Mesendoderm (in vitro differentiated cells): ENCODE results near the gene PRR23B.

Source experiments
- DNase-seq: peaks from one replicate; pipeline ENCODE4 v3.0.0; 2013
- H2AK5ac ChIP-seq: 2 replicates; pipeline ENCODE4 v1.6.1; 2013; ENCODE audit warnings: low read length, inconsistent platforms
- H2BK120ac ChIP-seq: 2 replicates; pipeline ENCODE4 v1.6.1; 2013; ENCODE audit warnings: low read depth, mild to moderate bottlenecking, low read length, moderate library complexity, mixed read lengths
- H2BK15ac ChIP-seq: replicated peaks from 2 replicates; pipeline ENCODE4 v1.6.1; 2013; ENCODE audit warnings: low read depth, mild to moderate bottlenecking, moderate library complexity
- H2BK5ac ChIP-seq: 2 replicates; pipeline ENCODE4 v1.6.1; 2013; ENCODE audit warnings: low read length, inconsistent platforms
- H3K18ac ChIP-seq: 2 replicates; pipeline ENCODE4 v1.6.1; 2013; ENCODE audit warnings: mild to moderate bottlenecking, low read length, mixed read lengths
- H3K23ac ChIP-seq: one replicate; pipeline ENCODE4 v1.6.1; 2013; ENCODE audit warnings: low read length
- H3K27ac ChIP-seq: 2 replicates; pipeline ENCODE4 v1.5.1; 2013; ENCODE audit warnings: low read depth, mild to moderate bottlenecking, inconsistent platforms, low read length, moderate library complexity
- H3K27me3 ChIP-seq: 2 replicates; pipeline ENCODE4 v1.6.1; 2013; ENCODE audit warnings: low read length, control low read depth, mild to moderate bottlenecking, inconsistent platforms; ENCODE audit not compliant: insufficient read depth, poor library complexity
- H3K36me3 ChIP-seq: 2 replicates; pipeline ENCODE4 v1.6.1; 2013; ENCODE audit warnings: low read length, inconsistent platforms; ENCODE audit not compliant: control insufficient read depth, insufficient read depth
- H3K4ac ChIP-seq: one replicate; pipeline ENCODE4 v1.6.1; 2013; ENCODE audit warnings: low read depth, mild to moderate bottlenecking, low read length, moderate library complexity
- H3K4me1 ChIP-seq: 2 replicates; pipeline ENCODE4 v1.6.1; 2013; ENCODE audit warnings: low read depth, low read length, inconsistent platforms; ENCODE audit not compliant: control insufficient read depth
- H3K4me2 ChIP-seq: 2 replicates; pipeline ENCODE4 v1.6.1; 2013; ENCODE audit warnings: low read length
- H3K4me3 ChIP-seq: 2 replicates; pipeline ENCODE4 v1.5.1; 2013; ENCODE audit warnings: mild to moderate bottlenecking, low read length
- H3K56ac ChIP-seq: one replicate; pipeline ENCODE4 v1.6.1; 2013; ENCODE audit warnings: low read length
- H3K79me1 ChIP-seq: 2 replicates; pipeline ENCODE4 v1.6.1; 2013; ENCODE audit warnings: low read length, inconsistent platforms
- H3K79me2 ChIP-seq: 2 replicates; pipeline ENCODE4 v1.6.1; 2013; ENCODE audit warnings: mild to moderate bottlenecking, low read length; ENCODE audit not compliant: control insufficient read depth, insufficient read depth
- H3K9ac ChIP-seq: 2 replicates; pipeline ENCODE4 v1.6.1; 2013; ENCODE audit warnings: low read length, inconsistent platforms
- H4K5ac ChIP-seq: one replicate; pipeline ENCODE4 v1.6.1; 2013; ENCODE audit warnings: low read length
- H4K8ac ChIP-seq: one replicate; pipeline ENCODE4 v1.6.1; 2013; ENCODE audit warnings: low read depth, mild to moderate bottlenecking, control low read depth, low read length, moderate library complexity
- WGBS: extraction: QIAGEN DNeasy Blood & Tissue Kit; methylation state at CpG from one replicate; pipeline ENCODE4 v1.1.7; 2013; ENCODE audit warnings: low lambda C conversion rate, missing lambda C conversion rate; ENCODE audit not compliant: insufficient coverage; ENCODE audit errors: extremely low coverage; 5-methylcytosine and 5-hydroxymethylcytosine counted together

PRR23B gene

GRCh38 chr3:138985932-138986331, 34.8 kb downstream of the PRR23B start:
- no peaks in the 10 kb centered on the region for H3K4me1 ChIP-seq
- H3K27me3 ChIP-seq = no peaks in the 10 kb centered on the region
- H2AK5ac ChIP-seq = no peak overlapping the region
- no peak overlapping the region for H3K56ac ChIP-seq
- H4K5ac ChIP-seq = no peak overlapping the region
- no peaks in the 10 kb centered on the region for H3K36me3 ChIP-seq
- H3K27ac ChIP-seq = no peak overlapping the region
- no peak overlapping the region for H2BK15ac ChIP-seq
- no peak overlapping the region for H2BK120ac ChIP-seq
- H3K4ac ChIP-seq = no peak overlapping the region
- no peak overlapping the region for H2BK5ac ChIP-seq
- H4K8ac ChIP-seq = no peak overlapping the region
- H3K18ac ChIP-seq = no peak overlapping the region
- H3K79me2 ChIP-seq = no peaks in the 10 kb centered on the region
- H3K4me2 ChIP-seq = no peak overlapping the region
- no peak overlapping the region for H3K9ac ChIP-seq
- H3K23ac ChIP-seq = no peak overlapping the region
- DNase-seq = no peak
- H3K4me3 ChIP-seq = no peak overlapping the region
- H3K79me1 ChIP-seq = no peaks in the 10 kb centered on the region
- WGBS = no CpG with 5 or more reads among the region's 4 CpGs

- no peak overlapping the region for H3K23ac ChIP-seq
- no peak overlapping the region for H4K8ac ChIP-seq
- H3K9ac ChIP-seq = no peak overlapping the region
- no peak overlapping the region for H4K5ac ChIP-seq
- no peak overlapping the region for H3K18ac ChIP-seq
- no peak overlapping the region for H3K27ac ChIP-seq
- H2BK5ac ChIP-seq = no peak overlapping the region
- no peaks in the 10 kb centered on the region for H3K27me3 ChIP-seq
- H3K4ac ChIP-seq = no peak overlapping the region
- H3K79me2 ChIP-seq = no peaks in the 10 kb centered on the region
- no peak overlapping the region for H3K4me3 ChIP-seq
- H2BK120ac ChIP-seq = no peak overlapping the region
- H3K4me1 ChIP-seq = no peaks in the 10 kb centered on the region
- no peaks in the 10 kb centered on the region for H3K79me1 ChIP-seq
- H3K56ac ChIP-seq = no peak overlapping the region
- no CpG with 5 or more reads among the region's 3 CpGs for WGBS
- H2BK15ac ChIP-seq = no peak overlapping the region
- DNase-seq = peak; percentile 3
- H3K4me2 ChIP-seq = no peak overlapping the region
- H3K36me3 ChIP-seq = no peaks in the 10 kb centered on the region
- H2AK5ac ChIP-seq = no peak overlapping the region
Observed at GRCh38 chr3:138984816-138985215, 35.9 kb downstream of the PRR23B start.

- no peaks in the 10 kb centered on the region for H3K27me3 ChIP-seq
- H3K56ac ChIP-seq = no peak overlapping the region
- no peak overlapping the region for H3K4me3 ChIP-seq
- no peak overlapping the region for H3K4ac ChIP-seq
- no peak overlapping the region for H3K27ac ChIP-seq
- H4K5ac ChIP-seq = no peak overlapping the region
- H2BK120ac ChIP-seq = no peak overlapping the region
- H3K9ac ChIP-seq = no peak overlapping the region
- H2AK5ac ChIP-seq = no peak overlapping the region
- H3K79me1 ChIP-seq = no peaks in the 10 kb centered on the region
- no peak for DNase-seq
- no peak overlapping the region for H3K4me2 ChIP-seq
- no peak overlapping the region for H2BK15ac ChIP-seq
- no peaks in the 10 kb centered on the region for H3K36me3 ChIP-seq
- H3K79me2 ChIP-seq = no peaks in the 10 kb centered on the region
- H3K18ac ChIP-seq = no peak overlapping the region
- H3K4me1 ChIP-seq = no peaks in the 10 kb centered on the region
- H4K8ac ChIP-seq = no peak overlapping the region
- H2BK5ac ChIP-seq = no peak overlapping the region
- H3K23ac ChIP-seq = no peak overlapping the region
Observed at GRCh38 chr3:138976047-138976446, 44.7 kb downstream of the PRR23B start.

- Histone ChIP-seq H3K4me3 (no peak overlapping the region), H2BK5ac (no peak overlapping the region), H2BK15ac (no peak overlapping the region), H4K8ac (no peak overlapping the region), H3K4ac (no peak overlapping the region), H4K5ac (no peak overlapping the region), H3K79me1 (no peaks in the 10 kb centered on the region), H2AK5ac (no peak overlapping the region), H3K27ac (no peak overlapping the region), H3K18ac (no peak overlapping the region), H3K56ac (no peak overlapping the region), H3K27me3 (no peaks in the 10 kb centered on the region), H3K79me2 (no peaks in the 10 kb centered on the region), H3K23ac (no peak overlapping the region), H3K36me3 (no peaks in the 10 kb centered on the region), H3K4me1 (no peaks in the 10 kb centered on the region), H3K9ac (no peak overlapping the region), H3K4me2 (no peak overlapping the region), H2BK120ac (no peak overlapping the region)
- DNase-seq = no peak
- WGBS = no CpG with 5 or more reads among the region's 8 CpGs
Observed at GRCh38 chr3:138975351-138975750, 45.4 kb downstream of the PRR23B start.

- WGBS = no CpG with 5 or more reads among the region's 5 CpGs
- H2AK5ac ChIP-seq = no peak overlapping the region
Observed at GRCh38 chr3:138974462-138974861, 46.3 kb downstream of the PRR23B start.

GRCh38 chr3:138972941-138973340, 47.8 kb downstream of the PRR23B start:
- Histone ChIP-seq H4K8ac (no peak overlapping the region), H3K4me2 (no peak overlapping the region), H3K56ac (no peak overlapping the region), H4K5ac (no peak overlapping the region), H2BK120ac (no peak overlapping the region), H3K4ac (no peak overlapping the region), H3K4me1 (no peaks in the 10 kb centered on the region), H3K27ac (no peak overlapping the region), H2BK15ac (no peak overlapping the region), H3K79me2 (no peaks in the 10 kb centered on the region), H3K4me3 (no peak overlapping the region), H2AK5ac (no peak overlapping the region), H3K23ac (no peak overlapping the region), H3K9ac (no peak overlapping the region), H3K18ac (no peak overlapping the region), H2BK5ac (no peak overlapping the region), H3K36me3 (no peaks in the 10 kb centered on the region), H3K79me1 (no peaks in the 10 kb centered on the region), H3K27me3 (no peaks in the 10 kb centered on the region)
- no CpG with 5 or more reads among the region's 5 CpGs for WGBS
- DNase-seq = no peak

More at GRCh38 chr3:138974462-138974861, 46.3 kb downstream of the PRR23B start:
- Histone ChIP-seq H3K4me1 (no peaks in the 10 kb centered on the region), H2BK15ac (no peak overlapping the region), H3K79me1 (no peaks in the 10 kb centered on the region), H3K9ac (no peak overlapping the region), H3K4me3 (no peak overlapping the region), H3K27me3 (no peaks in the 10 kb centered on the region), H4K8ac (no peak overlapping the region), H2BK120ac (no peak overlapping the region), H3K56ac (no peak overlapping the region), H2BK5ac (no peak overlapping the region), H3K36me3 (no peaks in the 10 kb centered on the region), H3K79me2 (no peaks in the 10 kb centered on the region), H3K27ac (no peak overlapping the region), H3K18ac (no peak overlapping the region), H3K4ac (no peak overlapping the region), H3K23ac (no peak overlapping the region), H3K4me2 (no peak overlapping the region), H4K5ac (no peak overlapping the region)
- DNase-seq = no peak
